GM19238 (cell line): Measurements from ENCODE around the gene FEV.
A peak's percentile ranks its signal among the peaks of the same experiment; 100 is the strongest.

Source experiments
- DNase-seq: peaks from one replicate; pipeline ENCODE4 v3.0.0; 2011; ENCODE audit warnings: low spot score; ENCODE audit not compliant: insufficient read length

Gene FEV

DNA sequence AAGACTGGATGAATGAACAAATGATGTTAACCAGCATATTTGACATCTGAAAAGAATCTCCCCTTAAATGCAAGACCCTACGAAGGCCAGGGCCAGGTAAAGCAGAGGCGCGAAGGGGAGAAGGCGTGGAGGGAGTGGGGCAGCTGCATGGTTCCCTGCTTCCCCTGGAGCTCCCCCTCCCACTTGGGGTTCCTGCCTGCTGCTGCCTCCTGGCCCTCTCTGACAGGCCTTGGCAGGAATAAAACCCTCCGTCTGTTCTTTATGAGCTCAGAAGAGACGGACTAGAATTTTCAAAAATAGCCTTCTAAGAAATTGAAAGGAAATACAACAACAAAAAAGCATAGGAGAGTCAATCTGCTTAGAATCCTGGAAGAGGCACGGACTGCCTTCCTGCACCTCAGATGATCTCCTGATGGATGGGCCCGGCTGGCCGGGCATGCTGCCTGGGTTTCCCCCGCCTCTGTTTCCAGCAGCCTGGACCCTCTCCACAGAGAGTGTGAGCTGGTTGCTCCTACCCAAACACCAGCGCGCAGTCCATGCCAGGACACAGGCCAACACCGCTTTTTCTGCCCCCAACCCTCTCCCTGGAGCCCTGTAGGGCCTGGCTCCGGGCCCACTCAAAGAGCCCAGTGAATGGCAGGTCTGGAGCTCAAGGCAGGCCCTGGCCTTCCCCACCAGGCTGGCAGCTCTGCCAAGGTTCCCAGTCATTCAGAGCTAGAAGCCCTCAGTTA lies 32.4 kb upstream of the FEV start:
- DNase-seq: no peak

DNA sequence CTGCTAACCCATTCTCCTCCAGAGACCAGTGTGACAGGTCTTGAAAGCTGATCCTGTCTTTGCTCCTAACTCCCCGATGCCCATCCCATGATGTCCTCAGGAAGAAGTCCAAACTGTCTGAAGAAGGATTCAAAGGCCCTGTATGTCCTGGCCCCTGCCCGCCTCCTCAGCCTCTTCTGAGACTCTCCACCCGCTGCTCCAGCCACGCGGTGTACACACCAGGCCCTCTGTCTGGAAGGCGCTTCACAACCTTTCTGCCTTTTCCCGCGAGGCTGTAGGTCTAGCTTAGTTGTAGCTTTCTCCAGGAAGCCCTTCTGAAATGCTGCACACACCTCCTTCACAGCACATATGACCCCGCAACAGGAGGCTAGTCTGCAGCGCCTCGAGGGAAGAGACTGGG lies 31.7 kb upstream of the FEV start:
- DNase-seq: no peak

GRCh38 chr2:219010873-219011272 lies 25.9 kb upstream of the FEV start:
- no peak for DNase-seq

- DNase-seq: no peak
Measured at GRCh38 chr2:219010162-219010756, 25.3 kb upstream of the FEV start.

- no peak for DNase-seq
Measured at GRCh38 chr2:219009294-219009693, 24.3 kb upstream of the FEV start.

DNA sequence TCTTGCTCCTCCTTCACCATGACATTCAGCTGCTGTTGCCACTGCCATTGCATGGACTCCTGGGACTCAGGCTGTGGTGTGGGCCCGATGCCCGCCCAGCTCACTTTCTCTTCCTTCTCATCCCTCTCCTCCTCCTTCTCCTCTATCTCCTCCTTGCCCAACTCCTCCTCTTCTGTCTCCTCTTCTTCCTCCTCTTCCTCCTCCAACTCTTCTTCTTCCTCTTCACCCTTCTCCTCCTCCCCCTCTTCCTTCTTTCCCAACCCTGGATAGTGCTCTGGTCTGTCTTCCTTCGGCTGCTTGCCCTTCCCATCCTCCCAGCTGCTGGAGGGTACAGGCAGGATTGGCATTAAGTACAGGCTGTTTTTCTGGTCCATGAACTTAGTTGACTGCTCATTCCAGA lies 19.0 kb upstream of the FEV start:
- no peak for DNase-seq

GRCh38 chr2:219003267-219003634 lies 18.3 kb upstream of the FEV start:
- no peak for DNase-seq

GRCh38 chr2:219002395-219003266 lies 17.6 kb upstream of the FEV start:
- no peak for DNase-seq

GRCh38 chr2:219001577-219002394 lies 16.8 kb upstream of the FEV start:
- no peak for DNase-seq

DNA sequence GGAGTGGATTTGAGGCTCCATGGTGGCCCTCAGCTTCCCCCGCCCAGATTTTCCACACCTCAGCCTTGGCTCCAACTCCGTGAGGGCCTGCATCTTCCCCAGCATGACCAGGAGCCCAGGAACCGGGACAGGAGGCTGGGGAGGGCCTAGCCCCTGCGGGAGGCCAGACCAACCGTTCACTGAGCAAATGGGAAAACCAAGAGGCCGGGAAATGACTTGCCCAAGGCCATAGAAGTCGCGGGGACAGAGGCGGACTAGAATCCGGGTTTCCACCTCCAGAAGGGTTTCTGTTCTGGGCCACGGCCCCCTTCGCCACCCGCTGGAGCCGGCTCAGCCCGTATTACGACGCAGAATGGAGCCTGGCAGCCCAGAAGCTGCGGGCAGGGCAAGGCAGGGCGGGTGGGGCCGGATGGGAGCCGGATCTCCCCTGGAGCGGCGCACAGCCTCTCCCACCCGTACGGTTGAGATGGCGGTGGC lies 16.2 kb upstream of the FEV start:
- DNase-seq: no peak

DNA sequence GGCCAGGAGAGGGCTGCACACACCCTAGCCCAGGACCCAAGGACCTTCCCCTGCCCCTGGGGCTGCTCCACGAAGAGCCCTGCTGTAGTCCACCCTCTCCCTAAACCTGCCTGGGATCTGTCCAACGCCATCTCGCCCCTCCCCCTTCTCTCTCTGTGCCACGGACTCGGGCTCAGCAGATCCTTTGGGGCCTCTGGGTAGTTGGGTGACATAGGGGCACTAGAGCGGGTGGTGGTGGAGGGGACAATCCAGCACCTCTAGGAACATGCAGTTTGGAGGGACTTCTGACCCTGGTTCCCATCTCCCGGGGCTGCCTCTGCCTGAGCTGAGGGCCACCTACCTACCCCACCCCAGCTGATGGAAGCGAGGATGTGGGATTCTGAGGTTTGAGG lies 15.6 kb upstream of the FEV start:
- DNase-seq: no peak

DNA sequence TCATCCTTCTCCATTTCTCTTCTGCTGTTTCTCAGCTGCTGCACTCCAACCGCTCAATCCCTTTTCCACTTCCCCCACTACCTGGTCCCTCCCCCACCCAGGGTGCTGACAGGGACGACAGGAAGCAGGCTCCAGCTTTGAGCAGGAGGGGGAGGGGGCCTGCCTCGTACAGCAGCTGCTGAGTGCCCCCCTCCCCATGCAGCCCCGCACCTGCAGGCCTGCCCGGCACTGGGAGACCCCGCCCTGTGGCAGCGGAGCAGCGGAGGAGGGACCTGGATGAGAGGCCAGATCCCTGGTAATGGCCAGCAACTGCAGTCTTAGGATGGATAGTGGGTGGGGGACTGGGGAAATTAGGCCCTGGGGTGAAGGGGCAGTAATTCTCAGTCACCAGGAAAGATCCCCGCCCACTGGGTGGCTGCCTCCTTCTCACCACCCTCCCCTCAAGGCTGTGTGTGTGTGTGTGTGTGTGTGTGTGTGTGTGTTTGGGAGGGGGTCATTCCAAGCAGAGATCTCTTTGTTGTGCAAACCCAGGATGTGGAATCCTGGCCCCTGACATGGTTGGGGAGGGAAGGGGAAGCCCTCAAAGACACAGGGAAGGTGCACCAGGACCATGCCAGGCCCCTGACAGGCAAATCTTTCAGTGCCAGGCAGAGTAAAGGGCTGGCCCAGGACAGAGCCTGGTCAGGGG lies 15.0 kb upstream of the FEV start:
- no peak for DNase-seq

- DNase-seq: no peak
Measured at GRCh38 chr2:218999021-218999880, 14.3 kb upstream of the FEV start.

- DNase-seq: no peak
Measured at GRCh38 chr2:218998414-218999002, 13.5 kb upstream of the FEV start.

DNA sequence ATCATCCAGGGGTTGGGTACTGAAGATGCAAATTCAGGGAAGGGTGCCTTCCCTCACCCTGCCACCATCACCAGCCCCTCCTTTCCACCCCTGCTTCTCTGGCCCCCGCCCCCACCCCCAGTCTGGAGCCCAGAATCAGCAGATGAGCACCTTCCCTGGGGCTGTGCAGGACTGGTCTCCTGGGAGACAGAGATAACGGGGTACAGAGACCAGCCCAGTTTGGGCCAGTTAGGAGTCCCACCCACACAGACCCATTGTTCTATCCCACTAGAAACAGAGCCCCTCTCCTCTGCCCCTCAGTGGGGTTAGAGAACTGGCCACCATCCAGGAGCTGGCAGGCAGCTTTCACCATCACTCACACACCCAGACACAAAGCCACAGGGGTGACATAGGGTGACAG lies 12.7 kb upstream of the FEV start:
- DNase-seq: no peak

- DNase-seq: no peak
Measured at GRCh38 chr2:218996937-218997336, 12.0 kb upstream of the FEV start.

- DNase-seq: peak; percentile 84
Measured at GRCh38 chr2:218995972-218996711, 11.2 kb upstream of the FEV start.

- DNase-seq: no peak
Measured at GRCh38 chr2:218995561-218995960, 10.6 kb upstream of the FEV start.
